HG02981 (cell line): ENCODE data around the gene OR5C1.
"Not testable (repeated sequence)": the region's sequence is repeated elsewhere in the genome, so short reads cannot be mapped to it uniquely, and the experiment has no call there.

Experiments used
- ATAC-seq: cut with Tn5 transposase; IDR thresholded peaks from one replicate; pipeline ENCODE4 v1.9.1; 2021; ENCODE audit warnings: mild to moderate bottlenecking, moderate library complexity; ENCODE audit not compliant: unreplicated experiment

The OR5C1 gene

DNA sequence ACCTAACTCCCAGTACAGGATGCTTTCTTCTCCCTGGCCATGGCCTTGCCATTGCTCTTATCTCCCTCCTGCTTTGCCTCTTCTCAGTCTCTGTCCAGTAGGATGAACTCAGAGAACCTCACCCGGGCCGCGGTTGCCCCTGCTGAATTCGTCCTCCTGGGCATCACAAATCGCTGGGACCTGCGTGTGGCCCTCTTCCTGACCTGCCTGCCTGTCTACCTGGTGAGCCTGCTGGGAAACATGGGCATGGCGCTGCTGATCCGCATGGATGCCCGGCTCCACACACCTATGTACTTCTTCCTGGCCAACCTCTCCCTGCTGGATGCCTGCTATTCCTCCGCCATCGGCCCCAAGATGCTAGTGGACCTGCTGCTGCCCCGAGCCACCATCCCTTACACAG lies at the start of gene OR5C1:
Gene OR5C1 (plus strand): TSS at position 103 of the 400 bp plus-strand sequence. CDS start 0 bp downstream, at position 103.
- ATAC-seq, result no peak

DNA sequence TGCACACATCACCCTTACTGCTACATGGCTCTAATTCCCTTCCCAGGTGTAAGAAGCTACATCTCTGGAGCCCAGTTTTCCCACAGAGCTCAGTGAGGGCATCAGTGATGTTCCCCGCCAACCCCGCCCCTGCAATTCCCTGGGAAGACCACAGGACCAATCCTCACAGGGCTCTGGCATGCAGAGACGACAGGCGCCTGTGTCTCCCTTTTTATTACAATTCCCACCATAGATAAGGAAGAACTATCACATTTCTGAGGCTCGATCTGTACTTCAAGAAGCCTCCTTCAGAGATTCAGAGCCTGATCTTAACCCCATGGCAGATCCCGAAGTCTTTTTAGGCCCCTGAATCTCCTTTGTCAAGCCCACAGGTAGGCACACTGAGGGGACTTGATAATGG lies 46.7 kb upstream of the OR5C1 start, which contains the start of gene OR1L6:
Gene OR1L6 (plus strand): TSS at position 301 of the 400 bp plus-strand sequence. CDS start 7,545 bp downstream, outside the sequence.
- no peak for ATAC-seq

DNA sequence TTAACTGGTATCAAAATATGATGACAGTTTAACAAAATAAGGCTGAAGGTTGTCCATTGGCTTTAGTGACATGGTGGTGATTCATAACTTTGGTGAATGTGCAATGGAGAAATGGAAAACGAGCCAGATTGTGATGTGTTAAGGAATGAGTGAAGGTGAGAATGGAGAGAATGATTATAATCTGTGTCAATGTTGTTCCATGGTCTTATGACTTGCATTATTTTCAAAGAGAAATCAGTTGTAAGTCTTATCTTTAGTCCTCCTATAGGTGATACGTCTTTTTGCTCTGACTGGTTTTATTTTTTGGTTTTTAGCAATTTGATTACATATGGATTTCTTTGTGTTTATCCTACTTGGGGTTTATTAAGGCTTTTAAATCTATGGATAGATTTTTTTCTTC lies 33.9 kb upstream of the OR5C1 start:
- ATAC-seq, result no peak

DNA sequence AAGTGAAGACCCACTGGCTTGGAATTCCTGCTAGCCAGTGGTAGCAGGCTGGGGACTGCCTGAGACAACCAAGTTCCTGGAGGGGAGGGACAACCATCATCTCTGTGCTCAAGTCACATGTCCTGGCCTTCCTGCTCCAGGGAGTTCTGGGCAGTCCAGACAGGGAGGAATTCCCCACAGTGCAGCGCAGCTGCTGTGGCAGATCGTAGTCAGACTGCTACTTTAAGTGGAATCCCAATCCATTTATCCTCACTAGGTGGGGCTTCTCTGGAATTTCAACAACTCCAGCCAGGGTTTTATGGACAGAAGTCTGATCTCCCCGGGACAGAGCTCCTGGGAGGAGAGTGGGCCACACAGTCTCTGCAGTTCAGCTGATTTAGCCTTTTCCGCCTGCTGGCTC lies 20.9 kb upstream of the OR5C1 start:
- ATAC-seq, result no peak

DNA sequence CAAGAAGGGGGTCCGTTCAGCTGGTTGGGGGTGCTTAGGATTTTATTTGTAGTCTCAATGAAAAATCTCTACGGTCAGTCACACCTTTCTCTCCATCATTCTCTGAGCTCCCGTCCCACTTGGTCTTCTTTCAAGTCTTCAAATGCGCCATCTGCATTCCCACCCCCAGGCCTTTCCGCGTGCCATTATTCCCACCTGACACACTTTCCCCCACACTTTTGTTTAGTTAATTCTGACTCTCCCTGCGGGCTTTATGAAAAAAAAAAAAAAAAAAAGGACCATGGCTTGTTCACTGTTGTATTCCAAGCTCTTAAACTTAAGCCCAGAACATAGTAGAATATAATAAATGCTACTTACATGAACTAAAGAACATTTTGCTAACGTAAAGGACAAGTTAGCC lies 11.7 kb upstream of the OR5C1 start:
- ATAC-seq, result no peak

DNA sequence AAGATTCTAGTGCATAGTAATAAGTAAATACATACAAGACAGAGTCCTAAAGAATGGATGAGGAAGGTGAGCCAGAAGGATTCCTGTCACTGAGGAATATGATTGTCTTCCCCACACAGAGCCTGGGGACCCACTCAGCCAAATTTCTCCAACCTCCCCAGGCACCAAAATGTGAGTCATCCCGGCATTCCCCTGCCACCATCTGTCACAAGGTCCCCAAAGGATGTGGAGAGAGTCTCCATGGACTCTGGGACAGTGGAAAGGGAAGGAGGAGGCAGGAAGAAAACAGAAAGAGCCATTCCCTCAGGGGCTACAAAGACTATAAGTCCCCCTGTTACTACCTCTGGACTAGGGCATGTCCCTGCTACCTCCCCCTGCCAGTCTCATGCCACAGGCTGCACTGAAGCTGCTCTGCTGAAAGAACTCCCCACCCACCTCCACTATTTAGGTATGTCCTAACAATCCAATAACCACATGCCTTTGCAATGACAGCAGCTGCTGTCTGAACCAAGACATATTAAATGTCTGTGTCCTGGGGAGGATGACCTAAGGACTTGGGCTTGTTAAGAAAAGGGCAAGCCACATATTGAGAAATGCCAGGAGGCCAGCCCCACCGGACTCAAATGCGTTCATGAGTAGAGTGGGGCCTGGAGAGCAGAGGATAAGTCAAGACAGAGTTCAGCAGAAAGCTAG lies 10.7 kb upstream of the OR5C1 start:
- ATAC-seq, result no peak

DNA sequence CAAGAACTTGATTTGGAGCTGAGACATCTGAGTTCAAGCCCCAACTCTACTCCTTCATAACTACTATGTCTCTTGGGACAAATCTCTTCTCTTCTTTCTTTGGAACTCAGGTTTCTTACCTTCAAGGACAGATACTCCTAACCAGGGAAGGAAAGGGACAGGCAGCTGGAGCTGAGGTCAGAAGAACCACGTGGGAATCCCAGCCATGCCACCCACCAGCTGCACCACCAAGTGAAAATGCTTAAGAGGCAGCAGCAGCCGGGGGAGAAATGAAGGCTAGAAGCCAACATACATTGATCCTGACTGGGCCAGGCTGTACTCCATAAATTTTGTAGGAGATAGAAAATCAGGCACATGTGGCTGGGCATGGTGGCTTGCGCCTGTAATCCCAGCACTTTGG lies 9.6 kb upstream of the OR5C1 start:
- no peak for ATAC-seq

DNA sequence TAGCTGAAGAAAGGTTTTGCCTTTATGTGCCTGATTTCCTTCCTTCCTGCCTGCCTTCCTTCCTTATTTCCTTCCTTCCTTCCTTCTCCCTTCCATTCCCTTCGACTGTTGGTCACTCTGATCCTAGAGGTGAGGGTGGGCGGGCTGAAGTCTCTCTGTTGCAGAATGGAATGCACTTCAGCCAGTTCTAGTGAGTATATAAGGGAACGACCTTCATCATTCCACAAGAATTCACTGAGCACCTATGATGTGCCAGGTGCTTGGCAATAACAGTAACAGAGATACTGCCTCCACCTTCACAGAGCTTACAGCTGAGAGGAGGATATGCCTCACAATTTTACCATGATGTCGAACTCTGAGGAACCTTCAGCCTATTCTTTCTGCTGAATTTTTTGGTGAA lies 8.7 kb upstream of the OR5C1 start:
- no peak for ATAC-seq

DNA sequence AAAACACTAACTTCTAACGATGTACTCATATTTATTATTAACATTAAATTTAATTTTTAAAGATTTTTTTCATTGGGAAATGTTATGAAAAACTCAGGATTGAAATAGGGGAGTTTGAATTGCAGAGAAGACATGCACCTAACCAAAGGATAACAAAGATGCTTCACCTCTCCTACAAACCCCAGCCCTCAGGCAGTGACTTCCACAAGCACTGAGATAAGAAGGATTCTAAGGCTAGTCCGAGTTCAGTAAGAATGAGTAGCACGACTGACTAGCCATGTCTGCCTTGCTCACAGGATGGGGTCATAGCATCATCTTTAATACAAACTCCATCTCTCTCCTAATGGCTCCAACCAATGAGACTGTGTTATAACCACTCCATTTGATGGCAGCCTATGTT lies 7.1 kb upstream of the OR5C1 start:
- no peak for ATAC-seq

DNA sequence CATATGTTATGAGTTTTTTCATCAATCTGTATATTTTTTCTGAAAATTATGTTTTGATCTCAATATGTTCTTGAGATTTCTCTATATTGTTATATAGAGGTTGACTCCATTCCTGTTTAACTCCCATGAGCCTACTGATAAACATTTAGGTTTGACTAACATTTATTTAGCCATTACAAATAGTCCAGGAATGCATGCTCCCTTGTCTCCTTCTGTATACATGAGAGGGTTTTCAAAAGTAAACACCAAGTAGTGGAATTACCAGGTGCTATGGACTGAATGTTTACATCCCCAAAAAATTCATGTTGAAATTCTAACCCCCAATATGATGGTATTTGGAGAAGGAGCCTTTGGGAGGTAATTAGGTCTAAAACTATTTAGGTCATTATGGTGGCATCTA lies 3.5 kb upstream of the OR5C1 start:
- ATAC-seq, result no peak

DNA sequence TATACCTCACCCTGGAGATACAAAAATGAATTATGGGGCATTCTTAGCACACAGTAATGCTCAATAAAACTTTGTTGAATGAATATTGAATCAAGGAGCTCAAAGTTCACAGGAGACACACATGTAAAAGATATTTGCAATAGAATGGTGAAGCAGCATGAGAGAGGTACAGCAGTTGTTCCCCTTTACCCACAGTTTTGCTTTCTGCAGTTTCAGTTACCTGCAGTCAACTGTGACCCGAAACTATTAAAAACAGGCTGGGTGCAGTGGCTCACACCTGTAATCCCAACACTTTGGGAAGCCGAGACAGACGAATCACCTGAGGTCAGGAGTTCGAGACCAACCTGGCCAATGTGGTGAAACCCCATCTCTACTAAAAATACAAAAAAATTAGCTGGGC lies 2.4 kb upstream of the OR5C1 start:
- no peak for ATAC-seq

DNA sequence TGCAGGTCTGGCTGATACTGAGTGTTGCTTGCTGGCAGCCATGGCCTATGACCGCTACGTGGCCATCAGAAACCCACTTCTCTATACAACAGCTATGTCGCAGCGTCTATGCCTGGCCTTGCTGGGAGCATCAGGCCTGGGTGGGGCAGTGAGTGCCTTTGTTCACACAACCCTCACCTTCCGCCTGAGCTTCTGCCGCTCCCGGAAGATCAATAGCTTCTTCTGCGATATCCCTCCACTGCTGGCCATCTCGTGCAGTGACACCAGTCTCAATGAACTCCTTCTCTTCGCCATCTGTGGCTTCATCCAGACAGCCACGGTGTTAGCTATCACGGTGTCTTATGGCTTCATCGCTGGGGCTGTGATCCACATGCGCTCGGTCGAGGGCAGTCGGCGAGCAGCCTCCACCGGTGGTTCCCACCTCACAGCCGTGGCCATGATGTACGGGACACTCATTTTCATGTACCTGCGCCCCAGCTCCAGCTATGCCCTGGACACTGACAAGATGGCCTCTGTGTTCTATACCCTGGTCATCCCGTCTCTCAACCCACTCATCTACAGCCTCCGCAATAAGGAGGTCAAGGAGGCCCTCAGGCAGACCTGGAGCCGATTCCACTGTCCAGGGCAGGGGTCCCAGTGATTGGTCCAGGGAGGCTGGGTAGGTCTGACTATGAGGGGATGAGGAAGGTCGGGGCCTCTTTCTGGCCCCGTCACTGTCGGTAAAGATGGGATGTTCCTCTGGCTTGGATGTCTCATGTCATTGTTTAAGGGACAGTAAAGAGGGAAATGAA lies 718 bp downstream of the OR5C1 start:
- ATAC-seq, result no peak

DNA sequence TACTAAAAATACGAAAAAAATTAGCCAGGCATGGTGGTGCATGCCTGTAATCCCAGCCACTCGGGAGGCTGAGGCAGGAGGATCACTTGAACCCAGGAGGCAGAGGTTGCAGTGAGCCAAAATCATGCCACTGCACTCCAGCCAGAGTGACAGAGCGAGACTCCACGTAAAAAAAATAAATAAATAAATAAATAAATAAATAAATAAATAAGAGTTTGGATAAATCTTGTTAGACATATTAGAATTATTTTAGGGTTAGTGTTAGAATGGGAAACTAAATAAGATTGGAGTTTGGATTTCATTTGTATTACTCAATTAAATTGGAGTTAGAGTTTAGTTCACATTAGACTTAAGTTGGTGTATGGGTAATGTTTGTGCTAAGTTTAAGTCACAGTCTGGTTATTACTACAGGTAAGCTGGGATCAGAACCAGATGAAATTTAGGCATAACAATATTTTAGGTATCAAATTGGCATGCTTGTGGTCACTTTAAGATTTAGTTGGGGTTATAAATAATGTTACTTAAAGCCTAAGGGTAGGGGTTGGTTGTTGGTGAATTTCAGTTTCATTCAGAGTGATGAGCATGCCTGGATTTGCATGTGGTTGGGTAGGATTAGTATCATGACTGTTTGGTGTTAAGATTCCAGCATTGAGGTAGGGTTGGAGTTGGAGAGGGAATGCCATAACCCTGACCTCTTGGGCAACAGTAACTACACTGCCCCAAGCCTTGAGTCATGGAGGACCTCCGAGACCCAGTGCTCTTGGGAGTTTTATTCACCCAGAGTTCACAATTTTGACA lies 3.3 kb downstream of the OR5C1 start:
- ATAC-seq, result no peak

DNA sequence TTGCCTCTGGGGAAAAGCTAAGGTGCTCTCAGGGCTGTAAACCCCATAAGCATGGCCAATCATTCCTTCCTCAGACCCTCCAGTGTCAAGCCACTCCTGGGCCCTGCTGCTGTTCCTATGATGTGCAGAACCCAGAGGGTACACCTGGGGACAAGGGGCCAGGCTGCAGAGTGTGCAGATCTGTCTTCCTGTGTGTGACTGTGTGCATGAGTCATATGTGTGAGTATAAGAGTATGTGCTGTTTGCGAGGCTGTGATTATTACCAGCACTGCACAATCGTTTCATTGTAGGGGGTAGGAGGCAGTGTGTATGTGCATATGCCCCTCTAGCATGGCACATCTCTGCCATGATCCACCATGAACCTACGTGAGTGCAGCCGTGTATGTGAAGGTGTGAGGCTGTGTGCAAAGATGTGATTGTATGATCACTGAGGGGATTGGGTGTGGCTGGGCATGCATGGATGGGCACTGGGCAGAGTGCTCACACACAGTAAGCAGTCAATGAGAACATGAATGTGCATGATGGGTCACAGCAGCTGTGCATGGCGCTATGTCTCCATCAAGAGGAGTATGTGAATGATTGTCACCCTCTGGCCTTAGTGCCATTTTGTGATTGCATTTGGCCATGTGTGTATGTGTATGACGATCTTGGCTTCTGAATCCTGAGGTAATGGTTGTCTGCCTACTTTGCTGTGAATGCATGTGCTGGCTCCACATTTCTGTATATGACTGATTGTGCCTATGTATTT lies 8.8 kb downstream of the OR5C1 start:
- ATAC-seq, result no peak

DNA sequence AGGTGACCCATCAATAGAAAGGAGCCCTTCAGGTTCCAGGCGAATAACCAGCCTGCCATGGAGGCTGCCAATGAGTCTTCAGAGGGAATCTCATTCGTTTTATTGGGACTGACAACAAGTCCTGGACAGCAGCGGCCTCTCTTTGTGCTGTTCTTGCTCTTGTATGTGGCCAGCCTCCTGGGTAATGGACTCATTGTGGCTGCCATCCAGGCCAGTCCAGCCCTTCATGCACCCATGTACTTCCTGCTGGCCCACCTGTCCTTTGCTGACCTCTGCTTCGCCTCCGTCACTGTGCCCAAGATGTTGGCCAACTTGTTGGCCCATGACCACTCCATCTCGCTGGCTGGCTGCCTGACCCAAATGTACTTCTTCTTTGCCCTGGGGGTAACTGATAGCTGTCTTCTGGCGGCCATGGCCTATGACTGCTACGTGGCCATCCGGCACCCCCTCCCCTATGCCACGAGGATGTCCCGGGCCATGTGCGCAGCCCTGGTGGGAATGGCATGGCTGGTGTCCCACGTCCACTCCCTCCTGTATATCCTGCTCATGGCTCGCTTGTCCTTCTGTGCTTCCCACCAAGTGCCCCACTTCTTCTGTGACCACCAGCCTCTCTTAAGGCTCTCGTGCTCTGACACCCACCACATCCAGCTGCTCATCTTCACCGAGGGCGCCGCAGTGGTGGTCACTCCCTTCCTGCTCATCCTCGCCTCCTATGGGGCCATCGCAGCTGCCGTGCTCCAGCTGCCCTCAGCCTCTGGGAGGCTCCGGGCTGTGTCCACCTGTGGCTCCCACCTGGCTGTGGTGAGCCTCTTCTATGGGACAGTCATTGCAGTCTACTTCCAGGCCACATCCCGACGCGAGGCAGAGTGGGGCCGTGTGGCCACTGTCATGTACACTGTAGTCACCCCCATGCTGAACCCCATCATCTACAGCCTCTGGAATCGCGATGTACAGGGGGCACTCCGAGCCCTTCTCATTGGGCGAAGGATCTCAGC lies 11.6 kb downstream of the OR5C1 start, which contains the start of gene OR1K1:
Gene OR1K1 (plus strand): TSS at position 58 of the 995 bp plus-strand sequence. CDS start 0 bp downstream, at position 58.
- no peak for ATAC-seq

DNA sequence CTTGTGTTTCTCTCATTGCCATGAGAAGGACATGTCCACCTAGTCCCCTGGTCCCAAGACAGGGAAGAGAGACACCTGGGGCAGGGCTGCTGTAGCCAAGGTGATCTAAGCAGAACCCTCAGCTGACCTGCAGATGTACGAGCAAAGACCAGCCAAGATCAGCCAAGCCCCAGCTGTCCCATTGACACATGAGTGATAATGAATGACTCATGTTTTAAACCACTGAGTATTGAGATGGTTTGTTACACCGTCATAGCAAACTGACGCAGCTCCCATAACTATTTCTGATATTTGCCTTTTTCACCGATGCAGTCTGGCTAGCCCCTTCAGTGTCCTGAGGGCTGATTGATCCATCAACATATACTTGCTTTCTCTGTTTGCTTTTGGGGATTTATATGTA lies 17.9 kb downstream of the OR5C1 start:
- ATAC-seq, result no peak

DNA sequence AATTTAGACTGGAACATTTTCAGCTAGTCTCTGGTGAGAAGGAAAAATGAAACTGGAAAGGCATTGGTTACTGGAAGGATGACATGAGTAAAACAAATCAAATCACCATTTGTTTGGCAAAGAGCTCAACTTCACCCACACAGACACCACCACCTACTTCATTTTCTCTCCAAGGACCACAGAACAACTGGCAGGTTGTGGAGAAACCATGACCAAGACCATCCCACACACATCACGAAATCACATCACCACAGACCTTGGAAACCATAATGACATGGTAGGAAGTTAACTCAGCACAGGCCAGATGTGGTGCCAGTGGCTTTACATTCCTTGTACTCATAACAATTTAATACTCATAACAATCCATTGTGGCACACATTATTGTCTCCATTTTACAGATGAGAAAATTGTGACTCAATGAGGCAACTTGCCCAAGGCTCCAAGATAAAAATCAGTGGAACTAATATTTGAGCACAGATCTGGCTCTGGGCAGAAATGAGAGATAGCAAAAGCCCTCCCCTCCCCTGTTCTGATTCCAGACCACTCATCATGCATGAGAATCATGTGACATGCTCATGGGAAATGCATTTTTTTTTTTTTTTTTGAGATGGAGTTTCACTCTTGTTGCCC lies 18.7 kb downstream of the OR5C1 start:
- no peak for ATAC-seq

DNA sequence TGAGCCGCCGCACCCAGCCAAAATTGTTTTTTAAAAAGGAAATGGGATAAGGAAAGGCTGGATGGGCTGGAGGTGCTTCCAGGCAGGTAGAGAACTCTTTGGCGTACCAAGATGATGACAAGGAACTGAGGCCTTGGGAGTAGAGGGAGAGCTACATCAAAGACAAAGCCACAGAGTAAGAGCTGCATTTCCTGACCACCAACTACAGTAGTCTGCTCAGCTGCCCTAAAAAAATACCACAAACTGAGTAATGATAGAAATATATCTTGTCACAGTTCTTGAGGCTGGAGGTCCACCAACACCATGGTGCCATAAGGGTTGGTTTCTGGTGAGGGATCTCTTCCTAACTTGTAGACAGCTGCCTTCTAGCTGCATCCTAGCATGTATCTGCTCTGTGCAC lies 19.4 kb downstream of the OR5C1 start:
- ATAC-seq, result no peak

DNA sequence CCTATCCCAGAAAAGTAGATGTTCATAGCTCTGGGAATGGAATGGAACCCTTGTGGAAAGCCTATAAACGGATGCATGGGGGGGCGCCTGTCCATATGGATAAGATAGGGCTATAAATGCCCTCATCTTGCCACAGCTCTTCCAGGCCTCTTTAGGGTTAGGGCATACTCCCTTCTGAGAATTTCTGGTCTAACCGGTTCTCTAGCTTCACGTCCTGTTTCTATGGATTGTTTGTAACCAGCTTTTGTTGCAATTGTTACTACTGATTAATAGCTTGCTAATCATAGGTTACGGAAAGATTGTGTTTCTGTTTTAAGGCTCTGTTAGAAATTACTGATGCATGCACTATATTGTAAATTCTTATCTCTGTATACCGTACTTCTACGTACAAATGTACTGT lies 20.5 kb downstream of the OR5C1 start:
- ATAC-seq, result not testable (repeated sequence)
